Stomach (tissue), 4 donors: ENCODE results near the gene SURF2.

Experiments used
- CTCF ChIP-seq, 7 experiments: fragments of 450-650 bp in 4 of 7; fragments of 200-600 bp in 3 of 7; sonication (generic) in 3 of 7; IDR thresholded peaks; one replicate each; pipeline ENCODE4 v1.5.1; 2016 to 2019; ENCODE audit warnings: antibody characterized with exemption in 7 of 7, control low read depth in 2 of 7, mild to moderate bottlenecking in 1 of 7
- EP300 ChIP-seq: sonication (generic); formaldehyde crosslinking; IDR thresholded peaks from one replicate; pipeline ENCODE4 v1.6.1; 2017; ENCODE audit warnings: antibody characterized with exemption
- POLR2A ChIP-seq, 4 donors: fragments of 450-650 bp; IDR thresholded peaks; one replicate each; pipeline ENCODE4 v1.6.1; 2016; ENCODE audit warnings: antibody characterized with exemption in 4 of 4, control low read depth in 2 of 4, mild to moderate bottlenecking in 1 of 4, moderate library complexity in 1 of 4
- POLR2AphosphoS5 ChIP-seq, 3 donors: sonication (generic); formaldehyde crosslinking; IDR thresholded peaks; one replicate each; pipeline ENCODE4 v1.6.1; 2016; ENCODE audit warnings: antibody characterized with exemption in 3 of 3

GRCh38 chr9:133380734-133381133 lies 24.4 kb downstream of the SURF2 start:
- TF ChIP-seq CTCF (IDR thresholded peaks at IDR 0.05) (no peak), POLR2AphosphoS5 (IDR thresholded peaks at IDR 0.05) (no peak), POLR2A (IDR thresholded peaks at IDR 0.05) (no peak), EP300 (no peak)
